ENCODE results near the gene NAV2.
"Not testable (repeated sequence)": the region's sequence is repeated elsewhere in the genome, so short reads cannot be mapped to it uniquely, and the experiment has no call there.

Gene NAV2

GRCh38 chr11:19920982-19921381, 208.3 kb downstream of the NAV2 start:
- in situ Hi-C loops (cut with MboI; ENCODE audit: low sequenced_read_pairs) = loop anchor here (25.0 kb wide), 1 partner anchor 609 kb away; no protein-coding TSS in a partner anchor
- no peak for DNase-seq (ENCODE audit: low spot score in 2 of 2)

GRCh38 chr11:19921976-19922688, 209.5 kb downstream of the NAV2 start:
- in situ Hi-C loops (cut with MboI; ENCODE audit: low sequenced_read_pairs) = loop anchor here (25.0 kb wide), 1 partner anchor 610 kb away; no protein-coding TSS in a partner anchor
- Histone ChIP-seq H3K9me3 (no peaks in the 10 kb centered on the region), H3K4me3 (no peak overlapping the region), H3K4me1 (no peaks in the 10 kb centered on the region), H3K36me3 (replicated peaks) (no peaks in the 10 kb centered on the region), H3K27me3 (ENCODE audit: low read depth) (peaks cover 7% of the 10 kb centered on the region; the same call in 1 of the 2 replicates)
- DNase-seq (ENCODE audit: low spot score in 2 of 2) = no peak

More at GRCh38 chr11:19920982-19921381, 208.3 kb downstream of the NAV2 start:
- no peaks in the 10 kb centered on the region for H3K36me3 ChIP-seq (replicated peaks)
- H3K9me3 ChIP-seq = no peaks in the 10 kb centered on the region
- no peak overlapping the region for H3K4me3 ChIP-seq
- peaks cover 7% of the 10 kb centered on the region; the same call in 1 of the 2 replicates for H3K27me3 ChIP-seq (ENCODE audit: low read depth)
- H3K4me1 ChIP-seq = no peaks in the 10 kb centered on the region

GRCh38 chr11:19922689-19923035, 210.0 kb downstream of the NAV2 start:
- no peaks in the 10 kb centered on the region for H3K36me3 ChIP-seq (replicated peaks)
- in situ Hi-C loops (cut with MboI; ENCODE audit: low sequenced_read_pairs) = loop anchor here (25.0 kb wide), 1 partner anchor 610 kb away; no protein-coding TSS in a partner anchor

GRCh38 chr11:19923626-19924025, 211.0 kb downstream of the NAV2 start:
- no peaks in the 10 kb centered on the region for H3K36me3 ChIP-seq (replicated peaks)
- H3K4me3 ChIP-seq = no peak overlapping the region
- no peaks in the 10 kb centered on the region for H3K9me3 ChIP-seq
- in situ Hi-C loops (cut with MboI; ENCODE audit: low sequenced_read_pairs) = loop anchor here (25.0 kb wide), 1 partner anchor 611 kb away; no protein-coding TSS in a partner anchor
- no peaks in the 10 kb centered on the region for H3K4me1 ChIP-seq
- no peak for DNase-seq (ENCODE audit: low spot score in 2 of 2)
- H3K27me3 ChIP-seq (ENCODE audit: low read depth) = peaks cover 11% of the 10 kb centered on the region; the same call in 1 of the 2 replicates

More at GRCh38 chr11:19922689-19923035, 210.0 kb downstream of the NAV2 start:
- H3K27me3 ChIP-seq (ENCODE audit: low read depth) = peaks cover 8% of the 10 kb centered on the region; the same call in 1 of the 2 replicates
- no peak overlapping the region for H3K4me3 ChIP-seq
- H3K4me1 ChIP-seq = no peaks in the 10 kb centered on the region
- DNase-seq (ENCODE audit: low spot score in 2 of 2) = no peak
- H3K9me3 ChIP-seq = no peaks in the 10 kb centered on the region

GRCh38 chr11:19924311-19924710, 211.7 kb downstream of the NAV2 start:
- DNase-seq (ENCODE audit: low spot score in 2 of 2) = no peak
- Histone ChIP-seq H3K36me3 (replicated peaks) (no peaks in the 10 kb centered on the region), H3K4me1 (no peaks in the 10 kb centered on the region), H3K27me3 (ENCODE audit: low read depth) (peaks cover 11% of the 10 kb centered on the region; the same call in 1 of the 2 replicates), H3K4me3 (no peak overlapping the region), H3K9me3 (no peaks in the 10 kb centered on the region)
- in situ Hi-C loops (cut with MboI; ENCODE audit: low sequenced_read_pairs) = loop anchor here (25.0 kb wide), 1 partner anchor 612 kb away; no protein-coding TSS in a partner anchor

GRCh38 chr11:19924716-19925115, 212.1 kb downstream of the NAV2 start:
- in situ Hi-C loops (cut with MboI; ENCODE audit: low sequenced_read_pairs) = loop anchor here (25.0 kb wide), 1 partner anchor 612 kb away; no protein-coding TSS in a partner anchor
- DNase-seq (ENCODE audit: low spot score in 2 of 2) = no peak
- peaks cover 11% of the 10 kb centered on the region; the same call in 1 of the 2 replicates for H3K27me3 ChIP-seq (ENCODE audit: low read depth)
- no peaks in the 10 kb centered on the region for H3K4me1 ChIP-seq
- H3K9me3 ChIP-seq = no peaks in the 10 kb centered on the region
- no peak overlapping the region for H3K4me3 ChIP-seq
- H3K36me3 ChIP-seq (replicated peaks) = no peaks in the 10 kb centered on the region

- H3K4me1 ChIP-seq; in situ Hi-C loops (cut with MboI; ENCODE audit: low sequenced_read_pairs); H3K4me3 ChIP-seq; H3K36me3 ChIP-seq (replicated peaks); DNase-seq (ENCODE audit: low spot score in 2 of 2); H3K9me3 ChIP-seq: not testable (repeated sequence)
- H3K27me3 ChIP-seq (ENCODE audit: low read depth) = peaks cover 11% of the 10 kb centered on the region; the same call in 1 of the 2 replicates
These were observed 214.8 kb downstream of the NAV2 start for GRCh38 chr11:19927403-19927802.

GRCh38 chr11:19929147-19929546, 216.5 kb downstream of the NAV2 start:
- no peaks in the 10 kb centered on the region for H3K9me3 ChIP-seq
- H3K27me3 ChIP-seq (ENCODE audit: low read depth) = 0 out of 2 replicates have a peak, but pooled peaks cover 4% of the 10 kb centered on the region
- no peaks in the 10 kb centered on the region for H3K4me1 ChIP-seq
- no peak overlapping the region for H3K4me3 ChIP-seq
- no peaks in the 10 kb centered on the region for H3K36me3 ChIP-seq (replicated peaks)
- no peak for DNase-seq (ENCODE audit: low spot score in 2 of 2)
- in situ Hi-C loops (cut with MboI; ENCODE audit: low sequenced_read_pairs) = no loop called here

GRCh38 chr11:19929655-19930054, 217.0 kb downstream of the NAV2 start:
- Histone ChIP-seq H3K9me3 (no peaks in the 10 kb centered on the region), H3K36me3 (replicated peaks) (no peaks in the 10 kb centered on the region), H3K27me3 (ENCODE audit: low read depth) (0 out of 2 replicates have a peak, but pooled peaks cover 4% of the 10 kb centered on the region), H3K4me1 (no peaks in the 10 kb centered on the region), H3K4me3 (no peak overlapping the region)
- in situ Hi-C loops (cut with MboI; ENCODE audit: low sequenced_read_pairs) = no loop called here
- no peak for DNase-seq (ENCODE audit: low spot score in 2 of 2)

GRCh38 chr11:19931141-19931770, 218.6 kb downstream of the NAV2 start:
- in situ Hi-C loops (cut with MboI; ENCODE audit: low sequenced_read_pairs) = no loop called here
- H3K9me3 ChIP-seq = no peaks in the 10 kb centered on the region
- H3K4me1 ChIP-seq = no peaks in the 10 kb centered on the region; the same call in 1 of the 2 replicates
- H3K27me3 ChIP-seq (ENCODE audit: low read depth) = 0 out of 2 replicates have a peak, but pooled peaks cover 4% of the 10 kb centered on the region
- no peak overlapping the region for H3K4me3 ChIP-seq
- DNase-seq (ENCODE audit: low spot score in 2 of 2) = no peak
- H3K36me3 ChIP-seq (replicated peaks) = no peaks in the 10 kb centered on the region

- Histone ChIP-seq H3K27me3 (ENCODE audit: low read depth) (0 out of 2 replicates have a peak, but pooled peaks cover 4% of the 10 kb centered on the region), H3K36me3 (replicated peaks) (no peaks in the 10 kb centered on the region), H3K9me3 (no peaks in the 10 kb centered on the region), H3K4me3 (no peak overlapping the region), H3K4me1 (no peaks in the 10 kb centered on the region; the same call in 1 of the 2 replicates)
- DNase-seq (ENCODE audit: low spot score in 2 of 2) = no peak
- in situ Hi-C loops (cut with MboI; ENCODE audit: low sequenced_read_pairs) = no loop called here
These were observed 219.2 kb downstream of the NAV2 start for GRCh38 chr11:19931771-19932369.

GRCh38 chr11:19933132-19933735, 220.6 kb downstream of the NAV2 start:
- in situ Hi-C loops (cut with MboI; ENCODE audit: low sequenced_read_pairs) = no loop called here
- Histone ChIP-seq H3K36me3 (replicated peaks) (no peaks in the 10 kb centered on the region), H3K9me3 (no peaks in the 10 kb centered on the region), H3K4me3 (no peak overlapping the region), H3K4me1 (no peaks in the 10 kb centered on the region; the same call in 1 of the 2 replicates), H3K27me3 (ENCODE audit: low read depth) (no peaks in the 10 kb centered on the region)
- no peak for DNase-seq (ENCODE audit: low spot score in 2 of 2)

- in situ Hi-C loops (cut with MboI; ENCODE audit: low sequenced_read_pairs) = no loop called here
- Histone ChIP-seq H3K36me3 (replicated peaks) (no peaks in the 10 kb centered on the region), H3K27me3 (ENCODE audit: low read depth) (no peaks in the 10 kb centered on the region), H3K9me3 (no peaks in the 10 kb centered on the region), H3K4me3 (no peak overlapping the region), H3K4me1 (no peaks in the 10 kb centered on the region; the same call in 1 of the 2 replicates)
- DNase-seq (ENCODE audit: low spot score in 2 of 2) = no peak
These were observed 221.3 kb downstream of the NAV2 start for GRCh38 chr11:19933801-19934488.
